NCI-H446 treated with DMSO at 0.1 percent for 48 hours (cell line): ENCODE measurements around the gene KAT5.
"Not testable (repeated sequence)": the region's sequence is repeated elsewhere in the genome, so short reads cannot be mapped to it uniquely, and the experiment has no call there.

ENCODE experiments used
- DNase-seq: peaks from one replicate; lab custom pipeline; 2025; lab: John Stamatoyannopoulos, UW

The KAT5 gene

GRCh38 chr11:65744026-65744698, 32.1 kb downstream of the KAT5 start:
- no peak for DNase-seq

GRCh38 chr11:65744699-65745042, 32.6 kb downstream of the KAT5 start:
- DNase-seq, result no peak

- no peak for DNase-seq
Observed at GRCh38 chr11:65745049-65745448, 33.0 kb downstream of the KAT5 start.

- DNase-seq, result not testable (repeated sequence)
Observed at GRCh38 chr11:65762169-65762568, 50.1 kb downstream of the KAT5 start.

GRCh38 chr11:65762816-65763215, 50.8 kb downstream of the KAT5 start:
- not testable (repeated sequence) for DNase-seq

GRCh38 chr11:65764434-65764833, 52.4 kb downstream of the KAT5 start:
- no peak for DNase-seq

GRCh38 chr11:65766535-65766934, 54.5 kb downstream of the KAT5 start:
- DNase-seq, result no peak

GRCh38 chr11:65767406-65767805, 55.4 kb downstream of the KAT5 start:
- no peak for DNase-seq

- not testable (repeated sequence) for DNase-seq
Observed at GRCh38 chr11:65767806-65768205, 55.8 kb downstream of the KAT5 start.
